HG03457 (cell line): Measurements from ENCODE around the gene NAGA.

Experiments
- ATAC-seq: cut with Tn5 transposase; IDR thresholded peaks from one replicate; pipeline ENCODE4 v1.9.1; 2021; ENCODE audit warnings: moderate number of reproducible peaks; ENCODE audit not compliant: unreplicated experiment

NAGA gene

DNA sequence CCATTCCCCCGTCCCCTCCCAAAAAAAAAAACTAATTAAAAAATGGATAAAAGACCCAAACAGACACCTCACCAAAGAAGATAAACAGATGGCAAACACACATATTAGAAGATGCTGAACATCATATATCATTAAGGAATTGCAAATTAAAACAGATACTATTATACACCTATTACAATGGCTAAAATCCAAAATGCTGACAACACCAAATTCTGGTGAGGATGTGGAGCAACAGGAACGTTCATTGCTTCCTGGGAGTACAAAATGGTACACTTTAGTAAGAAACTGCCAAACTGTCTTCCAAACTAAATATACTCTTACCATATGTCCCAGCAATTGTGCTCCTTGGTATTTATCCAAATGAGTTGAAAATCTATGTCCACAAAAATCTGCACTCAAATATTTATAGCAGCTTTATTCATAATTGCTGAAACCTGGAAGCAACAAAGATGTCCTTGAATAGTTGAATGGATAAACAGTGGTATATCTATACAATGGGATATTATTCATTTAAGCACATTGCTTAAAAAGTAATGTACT, 19.9 kb downstream of the NAGA start:
- no peak for ATAC-seq

DNA sequence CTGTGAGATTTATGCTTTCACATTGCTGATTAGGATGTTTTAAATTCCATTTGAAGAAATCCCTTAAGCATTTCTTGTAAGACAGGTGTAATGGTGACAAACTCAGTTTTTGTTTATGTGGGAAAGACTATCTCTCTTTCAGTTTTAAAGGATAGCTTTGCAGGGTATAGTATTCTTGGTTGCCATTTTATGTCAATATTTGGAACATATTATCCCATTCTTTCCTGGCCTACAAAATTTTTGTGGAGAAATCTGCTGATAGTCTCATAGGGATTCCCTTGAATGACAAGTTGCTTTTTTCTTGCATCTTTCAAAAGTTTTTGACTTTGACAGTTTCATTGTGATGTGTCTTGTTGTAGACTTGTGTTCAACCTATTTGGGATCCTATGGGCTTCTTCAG, 28.8 kb downstream of the NAGA start:
- ATAC-seq = no peak

DNA sequence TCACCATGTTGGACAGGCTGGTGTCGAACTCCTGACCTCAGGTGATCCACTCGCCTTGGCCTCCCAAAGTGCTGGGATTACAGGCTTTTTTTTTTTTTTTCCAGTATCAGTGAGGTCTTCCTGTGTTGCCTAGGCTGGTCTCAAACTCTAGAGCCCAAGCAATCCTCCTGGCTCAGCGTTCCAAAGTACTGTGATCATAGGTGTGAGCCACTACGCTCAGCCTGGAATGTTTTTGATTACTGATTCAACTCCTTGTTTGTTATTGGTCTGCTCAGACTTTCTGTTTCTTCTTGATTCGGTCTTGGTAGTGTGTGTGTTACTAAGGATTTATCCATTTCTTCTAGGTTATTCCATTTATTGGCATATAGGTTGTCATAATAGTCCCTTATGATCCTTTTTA, 31.3 kb downstream of the NAGA start:
- ATAC-seq = no peak

DNA sequence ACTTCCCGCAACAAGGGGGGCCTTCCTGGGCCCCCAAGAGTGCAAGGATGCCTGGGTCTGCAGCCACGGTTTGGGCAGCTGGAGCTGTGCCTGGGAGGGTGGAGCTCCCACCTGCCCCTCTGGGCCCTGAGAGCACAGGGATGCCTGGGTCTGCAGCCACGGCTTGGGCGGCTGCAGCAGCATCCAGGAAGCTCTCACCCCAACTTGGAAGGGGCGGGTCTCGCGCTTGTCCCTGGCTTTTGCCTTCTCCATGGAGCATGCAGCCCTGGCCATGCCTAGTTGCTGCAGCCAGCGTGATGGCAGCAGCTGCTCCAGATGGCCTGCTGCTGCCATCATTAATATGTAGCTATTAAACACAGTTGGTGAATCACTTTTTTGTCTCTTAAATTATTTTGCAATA, 35.4 kb downstream of the NAGA start:
- no peak for ATAC-seq

DNA sequence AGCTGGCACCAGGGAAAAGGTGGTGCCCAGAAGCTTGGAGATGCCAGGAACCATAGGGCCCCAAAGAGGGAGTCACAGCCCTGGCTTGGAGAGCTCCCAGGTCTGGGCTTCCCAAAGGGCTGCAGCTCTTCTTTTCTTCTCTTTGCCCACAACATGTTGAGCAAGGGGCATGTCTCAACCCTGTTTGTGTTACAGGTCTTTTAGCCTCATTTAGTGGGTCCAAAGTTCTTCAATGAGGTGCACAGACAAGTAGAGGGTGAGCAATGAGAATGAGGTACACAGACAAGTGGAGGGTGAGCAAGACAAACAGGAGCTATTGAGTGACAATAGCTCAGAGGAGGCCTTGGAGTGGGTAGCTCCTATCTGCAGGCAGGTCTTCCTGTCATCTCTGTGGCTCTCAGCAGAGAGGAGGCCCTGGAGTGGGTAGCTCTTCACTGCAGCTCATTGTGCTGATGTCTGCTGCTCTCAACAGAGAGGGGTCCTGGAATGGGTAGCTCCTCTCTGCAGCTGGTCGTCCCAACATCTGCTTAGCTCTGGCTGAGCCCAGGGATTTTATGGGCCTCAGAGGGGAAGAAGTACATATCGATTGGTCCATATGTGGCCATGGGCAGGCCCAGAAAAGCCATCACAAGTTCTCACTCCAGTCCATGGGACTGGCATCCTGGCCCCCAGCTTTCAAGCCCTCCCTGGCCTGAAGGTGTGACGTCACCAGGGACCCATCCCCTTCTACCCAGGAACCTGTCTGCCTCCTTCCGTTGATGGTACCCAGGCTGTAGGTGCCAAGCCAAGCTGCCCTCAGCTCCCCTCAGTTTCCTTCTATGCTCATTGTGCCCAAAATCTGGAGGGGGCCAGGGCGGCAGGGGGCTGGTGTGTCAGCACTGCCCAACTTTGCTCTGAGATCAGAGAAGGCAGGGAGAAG, 37.1 kb downstream of the NAGA start:
- ATAC-seq = no peak

DNA sequence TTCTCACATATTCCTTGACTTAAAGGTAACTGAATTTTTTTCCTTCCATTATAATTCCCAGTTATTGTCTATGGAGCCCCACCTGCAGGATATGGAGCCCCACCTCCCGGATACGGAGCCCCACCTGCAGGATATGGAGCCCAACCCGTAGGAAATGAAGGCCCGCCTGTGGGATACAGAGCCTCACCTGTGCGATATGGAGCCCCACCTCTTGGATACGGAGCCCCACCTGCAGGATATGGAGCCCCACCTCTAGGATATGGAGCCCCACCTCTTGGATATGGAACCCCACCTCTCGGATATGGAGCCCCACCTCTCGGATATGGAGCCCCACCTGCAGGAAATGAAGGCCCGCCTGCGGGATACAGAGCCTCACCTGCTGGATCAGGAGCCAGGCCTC, 43.9 kb downstream of the NAGA start:
- no peak for ATAC-seq

DNA sequence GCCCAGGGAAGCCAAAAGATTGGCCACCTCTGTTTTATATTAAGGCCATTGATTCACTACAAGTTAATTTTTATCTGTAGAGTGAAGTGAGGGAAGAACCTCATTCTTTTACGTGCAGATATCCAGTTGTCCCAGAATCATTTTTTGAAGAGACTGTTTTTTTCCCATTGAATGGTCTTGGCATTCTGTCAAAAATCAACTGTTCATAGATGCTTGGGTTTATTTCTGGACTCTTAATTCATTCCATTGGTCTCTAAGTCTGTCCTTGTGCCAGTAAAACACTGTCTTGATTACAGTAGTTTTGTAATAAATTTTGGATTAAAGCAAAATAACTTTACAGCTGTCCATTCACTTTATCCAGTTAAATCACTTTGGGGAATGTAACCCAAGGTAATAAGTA, 45.2 kb downstream of the NAGA start:
- no peak for ATAC-seq

DNA sequence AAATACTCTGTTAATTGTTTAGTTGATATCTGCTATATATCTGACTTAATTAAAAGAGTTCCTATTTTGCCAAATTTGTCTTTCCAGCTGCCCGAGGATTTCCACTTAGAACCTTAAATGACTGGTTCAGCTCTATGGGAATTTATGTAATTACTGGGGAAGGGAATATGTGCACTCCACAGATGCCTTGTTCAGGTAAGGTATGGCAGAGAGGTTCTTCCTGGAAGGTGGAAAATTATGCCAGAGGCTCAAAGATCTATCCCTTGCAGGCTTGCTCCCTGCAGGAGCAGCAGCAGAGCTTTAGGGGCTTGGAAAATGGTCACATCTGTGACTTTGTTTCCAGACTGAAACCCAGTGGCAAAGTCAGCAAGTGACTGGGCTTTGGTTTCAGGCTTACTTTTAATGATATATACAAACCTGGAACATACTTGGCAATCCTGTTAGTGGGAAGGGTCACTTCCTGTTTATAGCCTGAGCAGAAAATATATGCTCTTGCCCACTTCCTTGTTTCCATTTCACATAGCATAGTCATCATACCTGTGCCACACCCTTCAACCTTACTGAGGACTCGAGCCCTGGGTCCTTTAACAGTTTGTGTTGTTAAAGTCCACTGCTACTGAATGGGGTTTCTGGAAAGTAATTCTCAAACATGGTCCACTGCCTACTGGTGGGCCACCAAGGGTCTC, 48.3 kb downstream of the NAGA start:
- no peak for ATAC-seq

DNA sequence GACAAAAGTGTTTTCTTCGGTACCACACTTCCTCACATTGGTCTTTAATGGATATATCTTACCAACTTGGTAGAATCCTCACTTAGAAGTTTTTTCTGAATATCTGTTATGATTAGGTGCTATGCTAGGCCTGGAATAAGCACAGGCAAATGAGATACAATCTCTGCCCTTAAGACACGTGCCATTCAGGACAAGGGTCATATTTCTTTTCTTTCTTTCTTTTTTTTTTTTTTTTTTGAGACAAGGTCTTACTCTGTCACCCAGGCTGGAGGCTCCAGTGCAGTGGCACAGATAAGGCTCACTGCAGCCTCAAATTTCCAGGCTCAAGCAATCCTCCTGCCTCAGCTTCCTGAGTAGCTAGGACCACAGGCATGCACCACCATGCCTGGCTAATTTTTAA, 49.0 kb downstream of the NAGA start:
- no peak for ATAC-seq

DNA sequence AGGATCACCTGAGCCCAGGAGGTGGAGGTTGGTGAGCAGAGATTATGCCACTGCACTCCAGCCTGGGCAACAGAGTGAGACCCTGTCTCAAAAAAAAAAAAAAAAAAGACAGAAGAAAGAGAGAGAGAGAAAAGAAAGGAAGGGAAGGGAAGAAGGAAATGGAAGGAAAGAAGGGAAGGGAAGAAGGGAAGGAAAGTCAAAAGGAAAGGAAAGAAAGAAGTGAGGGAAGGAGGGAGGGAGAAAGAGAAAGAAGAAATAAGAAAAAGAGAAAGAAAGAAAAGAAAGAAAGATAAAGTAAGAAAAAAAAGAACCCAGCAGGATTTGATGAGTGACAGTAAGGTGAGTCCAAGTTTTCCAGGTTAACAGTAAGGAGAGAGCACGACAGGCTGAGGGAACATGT, 52.4 kb downstream of the NAGA start:
- no peak for ATAC-seq

DNA sequence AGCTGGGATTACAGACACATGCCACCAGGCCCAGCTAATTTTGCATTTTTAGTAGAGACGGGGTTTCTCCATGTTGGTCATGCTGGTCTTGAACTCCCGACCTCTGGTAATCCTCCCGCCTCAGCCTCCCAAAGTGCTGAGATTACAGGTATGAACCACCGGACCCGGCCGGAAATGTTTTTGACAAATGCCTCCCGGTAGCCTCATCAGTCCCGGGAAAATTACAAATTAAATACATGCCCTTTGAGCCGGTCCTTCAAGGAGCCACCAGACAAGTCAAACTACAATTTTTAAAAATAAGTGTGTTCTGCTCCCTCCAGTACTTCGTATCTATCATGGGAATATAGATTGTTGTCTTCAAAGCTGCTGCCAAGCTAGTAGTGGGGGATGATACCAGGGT, 54.5 kb downstream of the NAGA start:
- ATAC-seq = no peak

DNA sequence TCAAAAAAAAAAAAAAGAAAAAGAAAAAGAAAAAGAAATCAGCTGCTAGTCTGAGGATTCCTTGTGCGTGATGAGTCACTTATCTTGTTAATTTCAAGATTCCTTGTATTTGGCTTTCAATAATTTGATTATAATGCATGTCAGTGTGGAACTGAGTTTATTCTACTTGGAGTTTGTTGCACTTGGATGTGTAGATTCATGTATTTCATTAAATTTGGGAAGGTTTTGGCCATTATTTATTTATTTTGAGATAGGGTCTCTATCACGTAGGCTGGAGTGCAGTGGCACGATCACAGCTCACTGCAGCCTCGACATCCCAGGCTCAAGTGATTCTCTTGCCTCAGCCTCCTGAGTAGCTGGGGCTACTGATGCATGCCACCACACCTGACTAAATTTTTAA, 57.2 kb downstream of the NAGA start:
- ATAC-seq = no peak

DNA sequence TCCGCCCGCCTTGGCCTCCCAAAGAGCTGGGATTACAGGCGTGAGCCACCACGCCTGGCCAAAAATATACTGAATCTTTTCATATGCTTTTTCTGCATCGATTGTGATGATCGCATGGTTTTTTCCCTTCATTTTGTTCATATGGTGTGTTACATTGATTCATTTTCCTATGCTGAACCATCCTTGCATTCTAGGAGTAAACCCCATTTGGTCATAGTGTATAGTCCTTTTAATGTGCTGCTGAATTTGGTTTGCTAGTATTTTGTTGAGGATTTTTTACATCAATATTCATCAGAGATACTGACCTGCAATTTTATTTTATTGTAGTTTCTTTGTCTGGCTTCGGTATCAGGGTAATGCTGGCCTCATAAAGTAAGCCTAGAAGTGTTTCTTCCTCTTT, 59.8 kb downstream of the NAGA start:
- ATAC-seq = no peak
